ENCODE results near the gene SSTR3. TPM values are rescaled to one million over a fixed set of nuclear protein-coding genes. Genes with fewer than 3 reads are reported as not detected.
A peak's percentile ranks its signal among the peaks of the same experiment; 100 is the strongest.
"Not testable (repeated sequence)": the region's sequence is repeated elsewhere in the genome, so short reads cannot be mapped to it uniquely, and the experiment has no call there.

Gene SSTR3
- total RNA-seq, 1 donor from 2014 or later, result not detected

GRCh38 chr22:37243402-37244113 is 31.3 kb upstream of the SSTR3 start:
- no peak for DNase-seq (ENCODE audit: low spot score)
- intact Hi-C loops (cut with DNase I), result no loop called here

DNA sequence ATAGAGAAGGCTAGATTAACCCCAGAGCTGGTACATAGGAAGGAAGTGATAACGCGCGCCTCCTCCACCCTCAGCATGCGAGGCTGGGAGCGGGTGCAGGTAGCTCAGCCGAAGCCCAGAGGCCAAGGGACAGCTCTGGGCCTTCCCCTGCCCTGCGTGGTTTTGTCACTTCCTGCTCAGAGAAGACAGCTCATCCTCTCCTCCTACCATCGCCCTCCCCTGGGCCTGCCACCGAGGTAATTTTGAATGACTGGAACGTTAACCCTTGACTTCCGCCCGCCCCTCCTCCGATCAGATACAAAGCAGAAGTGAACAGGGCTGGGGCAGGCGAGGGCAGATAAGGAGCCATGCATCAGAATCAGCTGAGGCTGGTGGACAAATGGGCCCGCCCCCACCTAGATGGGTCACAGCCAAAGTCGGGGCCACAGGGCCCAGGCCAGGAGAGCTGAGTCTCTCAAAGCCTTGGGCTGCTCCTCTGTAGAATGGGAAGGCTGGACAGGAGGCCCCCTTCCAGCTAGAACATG is 30.2 kb upstream of the SSTR3 start:
- intact Hi-C loops (cut with DNase I), result no loop called here
- peak; percentile 94 for DNase-seq (ENCODE audit: low spot score)

DNA sequence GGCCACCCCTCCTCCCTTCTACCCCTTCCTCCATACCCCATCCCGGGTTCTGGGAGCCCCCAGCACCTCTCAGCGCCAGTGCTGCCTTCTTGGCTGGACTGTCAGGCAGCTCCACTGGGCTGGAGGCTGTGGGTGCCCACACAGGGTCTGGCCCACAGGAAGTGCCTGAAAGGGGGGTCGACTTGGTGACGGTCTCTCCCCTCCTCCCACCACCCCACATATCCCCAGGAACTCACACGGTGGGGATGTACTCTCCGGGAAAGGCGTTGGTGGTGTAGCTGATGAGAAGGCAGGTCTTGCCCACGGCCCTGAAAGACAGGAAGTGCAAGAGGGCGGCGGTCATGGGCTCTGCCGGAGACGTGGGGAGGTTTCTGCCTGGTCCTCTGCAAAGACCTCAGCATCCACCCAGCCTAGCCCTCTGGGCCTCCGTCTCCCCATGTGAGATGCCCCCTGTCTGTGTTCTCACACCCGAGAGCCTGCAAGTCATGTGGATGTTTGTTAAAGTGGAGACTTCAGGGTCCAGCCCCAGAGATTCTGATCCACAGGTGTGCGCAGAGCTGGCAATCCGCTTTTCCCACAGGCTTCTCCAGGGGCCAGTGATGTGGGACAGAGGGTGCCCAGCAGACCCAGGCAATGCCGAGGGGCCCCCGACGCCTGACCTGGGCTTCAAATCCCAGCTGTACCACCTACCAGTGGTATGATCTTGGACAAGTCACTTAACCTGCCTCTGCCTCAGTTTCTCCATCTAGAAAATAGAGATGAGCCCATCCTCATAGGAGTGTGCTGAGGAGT is 29.3 kb upstream of the SSTR3 start:
- no peak for DNase-seq (ENCODE audit: low spot score)
- intact Hi-C loops (cut with DNase I), result no loop called here

DNA sequence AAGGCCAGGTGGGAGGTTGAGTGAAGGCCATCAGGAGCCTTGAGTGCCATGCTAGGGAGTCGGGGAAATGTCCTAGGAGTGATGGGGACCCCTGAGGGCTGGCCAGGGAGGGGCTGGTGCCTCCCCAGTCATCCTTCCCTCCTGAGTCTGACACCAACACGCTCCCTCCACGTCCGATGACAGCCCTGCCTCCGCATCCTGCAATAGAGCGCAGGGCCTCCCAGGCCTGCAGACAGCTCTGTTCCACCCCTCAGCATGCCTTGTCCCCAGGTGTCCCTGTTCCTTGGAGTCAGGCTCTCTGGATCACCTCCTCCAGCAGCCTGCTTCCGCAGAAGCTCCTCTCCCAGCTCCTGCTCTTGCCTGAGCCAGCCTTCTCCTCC is 28.7 kb upstream of the SSTR3 start:
- intact Hi-C loops (cut with DNase I), result no loop called here

DNA sequence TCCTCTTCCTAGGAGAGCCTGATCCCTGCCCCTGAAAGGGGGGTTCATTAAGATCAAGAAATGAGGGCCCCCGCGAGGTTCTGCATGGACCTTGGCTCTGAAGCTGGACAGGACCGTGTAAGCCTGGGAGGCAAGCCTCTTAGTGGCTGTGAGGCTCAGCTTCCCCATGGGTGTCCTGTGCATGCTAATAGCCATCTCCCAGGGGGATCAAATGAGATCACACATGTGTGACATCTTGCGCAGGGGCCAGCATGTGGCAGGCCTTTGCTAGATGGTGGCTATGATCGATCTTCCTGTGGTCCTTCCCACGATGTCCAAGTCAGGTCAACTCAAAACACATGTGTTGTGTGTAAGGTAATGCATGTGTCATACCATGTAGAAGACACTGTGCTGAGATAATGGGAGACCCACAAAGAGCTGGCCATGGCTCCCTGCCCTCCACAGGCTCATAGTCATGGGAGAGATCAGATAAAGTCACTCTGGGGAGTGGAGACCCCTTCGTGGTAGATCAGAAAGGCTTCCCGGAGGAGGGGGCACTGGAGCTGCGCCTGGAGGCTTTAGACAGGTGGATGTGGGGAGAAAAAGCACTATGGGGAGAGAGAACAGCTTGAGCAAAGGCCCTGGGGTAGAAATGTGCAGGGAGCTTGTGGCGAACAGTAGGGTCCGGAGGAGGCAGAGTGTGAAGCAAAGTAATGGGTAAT is 28.1 kb upstream of the SSTR3 start:
- intact Hi-C loops (cut with DNase I), result no loop called here
- no peak for DNase-seq (ENCODE audit: low spot score)

More for the DNA sequence above, 28.7 kb upstream of the SSTR3 start:
- DNase-seq (ENCODE audit: low spot score), result no peak

DNA sequence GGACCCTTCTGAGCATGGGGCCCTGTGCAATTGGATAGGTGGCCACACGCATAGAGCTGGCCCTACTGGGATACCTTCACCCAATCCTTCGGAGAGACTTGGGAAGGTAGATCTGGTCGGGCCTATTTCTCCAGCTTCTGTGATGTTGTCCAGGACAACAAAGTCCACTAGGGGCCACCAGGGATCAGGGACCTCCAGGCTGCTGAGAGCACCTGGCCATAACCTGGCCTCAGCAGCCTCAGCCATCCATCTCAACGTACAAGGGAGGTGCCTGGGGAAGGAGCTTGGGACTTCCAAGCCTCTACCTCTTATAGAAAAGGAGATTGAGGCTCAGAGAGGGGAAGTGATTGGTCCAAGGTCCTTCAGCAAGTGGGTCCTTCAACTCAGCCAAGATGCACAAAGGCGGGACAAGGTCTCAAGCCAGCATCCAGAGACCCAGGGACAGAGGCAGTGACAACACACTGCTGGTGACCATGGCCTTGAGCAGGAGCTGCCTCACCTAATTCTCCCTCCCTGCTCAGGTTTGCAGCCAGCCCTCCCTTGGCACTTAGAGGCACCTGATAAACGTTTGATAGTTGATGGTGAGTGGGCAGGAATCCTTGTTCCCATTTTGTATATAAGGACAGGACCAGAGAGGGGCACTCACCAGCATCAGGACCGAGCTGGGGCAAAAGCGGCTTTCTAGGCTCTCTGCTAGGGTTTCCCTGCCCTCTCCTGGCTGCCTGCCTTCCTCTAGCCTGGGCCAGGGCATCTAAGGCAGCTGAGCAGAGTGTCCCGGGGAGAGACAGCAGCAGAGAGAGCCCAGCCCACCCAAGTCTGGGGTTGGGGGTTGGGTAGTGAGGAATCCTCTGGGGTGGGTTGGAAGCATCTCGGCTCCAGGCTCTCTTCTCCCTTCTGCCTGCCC is 27.3 kb upstream of the SSTR3 start:
- DNase-seq (ENCODE audit: low spot score), result no peak

DNA sequence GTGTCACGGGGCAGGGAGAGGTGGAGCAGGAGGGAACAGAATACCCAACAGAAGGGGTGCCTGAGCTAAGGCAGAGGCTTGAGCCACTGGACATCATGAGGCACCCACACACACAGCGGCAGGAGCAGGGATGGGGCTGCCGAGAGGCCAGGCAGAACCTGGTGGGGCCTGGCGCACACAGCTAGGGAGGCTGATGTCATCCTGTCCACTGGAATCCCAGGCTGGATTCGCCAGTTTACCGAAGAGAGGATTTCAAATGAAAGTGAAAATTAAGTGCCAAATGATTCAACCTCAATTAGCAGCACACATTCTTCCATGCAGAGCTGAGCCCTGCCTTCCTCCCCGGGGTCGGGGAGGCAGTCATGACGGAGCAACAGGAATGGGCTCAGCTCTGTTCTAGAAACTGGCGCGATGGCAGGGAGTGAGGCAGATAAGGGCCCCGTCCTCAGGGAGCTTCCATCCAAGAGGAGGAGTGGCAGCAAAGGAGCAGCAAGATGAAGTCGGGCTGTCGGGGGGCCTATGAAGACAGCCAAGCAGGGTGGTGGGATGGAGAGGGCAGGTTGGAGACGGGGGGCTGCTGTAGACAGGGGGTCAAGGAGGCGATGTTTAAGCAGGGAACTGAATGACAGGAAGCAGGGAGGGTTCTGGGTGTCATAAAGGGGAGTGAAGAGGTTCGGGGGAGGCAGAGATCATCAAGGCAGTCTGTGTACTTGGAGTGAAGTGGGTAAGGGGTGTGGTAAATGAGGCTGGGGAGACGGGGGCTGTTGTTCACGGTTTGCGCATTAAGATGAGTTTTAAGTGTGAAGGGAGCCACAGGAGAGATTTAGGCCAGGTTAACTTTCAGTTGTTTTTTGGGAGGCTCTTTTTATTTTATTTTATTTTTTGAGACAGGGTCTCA is 25.3 kb upstream of the SSTR3 start:
- no peak for DNase-seq (ENCODE audit: low spot score)
- intact Hi-C loops (cut with DNase I), result no loop called here

More for the DNA sequence above, 27.3 kb upstream of the SSTR3 start:
- intact Hi-C loops (cut with DNase I), result no loop called here

GRCh38 chr22:37235897-37236607 is 23.8 kb upstream of the SSTR3 start:
- no peak for DNase-seq (ENCODE audit: low spot score)
- intact Hi-C loops (cut with DNase I), result no loop called here

GRCh38 chr22:37234736-37235711 is 22.7 kb upstream of the SSTR3 start:
- intact Hi-C loops (cut with DNase I), result no loop called here
- DNase-seq (ENCODE audit: low spot score), result no peak

- intact Hi-C loops (cut with DNase I), result no loop called here
- DNase-seq (ENCODE audit: low spot score), result no peak
Observed at GRCh38 chr22:37233751-37234631, 21.7 kb upstream of the SSTR3 start.

DNA sequence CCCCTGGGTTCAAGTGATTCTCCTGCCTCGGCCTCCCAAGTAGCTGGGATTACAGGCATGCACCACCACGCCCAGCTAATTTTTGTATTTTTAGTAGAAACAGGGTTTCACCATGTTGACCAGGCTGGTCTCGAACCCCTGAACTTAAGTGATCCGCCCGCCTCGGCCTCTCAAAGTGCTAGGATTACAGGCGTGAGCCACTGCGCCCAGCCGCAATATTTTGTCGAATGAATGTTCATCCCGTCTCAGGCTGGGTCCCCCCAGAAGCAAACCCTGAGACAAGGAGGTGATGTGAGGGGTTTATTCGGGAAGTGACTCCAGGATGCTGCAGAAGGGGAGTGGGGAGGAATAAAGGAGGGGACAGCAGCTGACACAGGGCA is 21.1 kb upstream of the SSTR3 start:
- intact Hi-C loops (cut with DNase I); DNase-seq (ENCODE audit: low spot score): not testable (repeated sequence)

- DNase-seq (ENCODE audit: low spot score), result no peak
- intact Hi-C loops (cut with DNase I), result no loop called here
Observed at GRCh38 chr22:37232140-37232998, 20.1 kb upstream of the SSTR3 start.

- DNase-seq (ENCODE audit: low spot score), result no peak
- intact Hi-C loops (cut with DNase I), result no loop called here
Observed at GRCh38 chr22:37231406-37232139, 19.3 kb upstream of the SSTR3 start.

Data from cardiac septum (tissue), 1 donor.